Measurements from ENCODE around the gene ACSL5. TPM values are rescaled to one million over a fixed set of nuclear protein-coding genes. Genes with fewer than 3 reads are reported as not detected.
"Not testable (repeated sequence)": the region's sequence is repeated elsewhere in the genome, so short reads cannot be mapped to it uniquely, and the experiment has no call there.

Gene ACSL5
- polyA plus RNA-seq, 1 donor (not counting 4 experiments of a cell fraction or from before 2014, with no cell fraction given), result 0.04 TPM

GRCh38 chr10:112385201-112385600, 11.3 kb downstream of the ACSL5 start:
- Histone ChIP-seq H3K4me1 (ENCODE audit: control insufficient read depth, extremely low read depth, insufficient read depth, low read length) (no peaks in the 10 kb centered on the region), H3K9me1 (ENCODE audit: control insufficient read depth, extremely low read depth, insufficient read depth, low read length) (no peaks in the 10 kb centered on the region), H3K9me3 (ENCODE audit: control insufficient read depth, low read depth, low read length) (no peaks in the 10 kb centered on the region), H3K27ac (ENCODE audit: control insufficient read depth, insufficient read depth, low read length) (no peak overlapping the region), H3K4me2 (ENCODE audit: control insufficient read depth, extremely low read depth, insufficient read depth, low read depth, low read length) (no peak overlapping the region), H3K79me2 (ENCODE audit: control insufficient read depth, insufficient read depth, low read length) (no peaks in the 10 kb centered on the region), H4K20me1 (ENCODE audit: control insufficient read depth, extremely low read depth, insufficient read depth, low read length) (no peaks in the 10 kb centered on the region), H3K36me3 (ENCODE audit: control insufficient read depth in 2 of 2, extremely low read depth in 1 of 2, insufficient read depth in 2 of 2, low read length in 2 of 2) (no peaks in the 10 kb centered on the region), H3K27me3 (ENCODE audit: control insufficient read depth, extremely low read depth, insufficient read depth, low read length) (no peaks in the 10 kb centered on the region), H3K4me3 (ENCODE audit: control insufficient read depth in 2 of 3, extremely low read depth in 1 of 3, insufficient read depth in 2 of 3, low read depth in 1 of 3, low read length in 3 of 3) (no peak overlapping the region), H3K9ac (ENCODE audit: control insufficient read depth, extremely low read depth, insufficient read depth, low read length) (no peak overlapping the region), H2AFZ (ENCODE audit: control insufficient read depth, low read length) (no peak overlapping the region)
- no peak for FAIRE-seq
- dilution Hi-C loops (cut with MboI; ENCODE audit: extremely low pct_ligation_motif_present, low sequenced_read_pairs), result no loop called here
- TF ChIP-seq EZH2 (IDR thresholded peaks at IDR 0.05; ENCODE audit: low read length), result no peak
- no peak for DNase-seq (ENCODE audit: low read depth, low spot score)

GRCh38 chr10:112388056-112388455, 14.1 kb downstream of the ACSL5 start:
- FAIRE-seq; H3K4me2 ChIP-seq (ENCODE audit: control insufficient read depth, extremely low read depth, insufficient read depth, low read depth, low read length); H2AFZ ChIP-seq (ENCODE audit: control insufficient read depth, low read length); H3K9me3 ChIP-seq (ENCODE audit: control insufficient read depth, low read depth, low read length); H3K27me3 ChIP-seq (ENCODE audit: control insufficient read depth, extremely low read depth, insufficient read depth, low read length); H3K79me2 ChIP-seq (ENCODE audit: control insufficient read depth, insufficient read depth, low read length); DNase-seq (ENCODE audit: low read depth, low spot score); H3K4me3 ChIP-seq (ENCODE audit: control insufficient read depth in 2 of 3, extremely low read depth in 1 of 3, insufficient read depth in 2 of 3, low read depth in 1 of 3, low read length in 3 of 3); H4K20me1 ChIP-seq (ENCODE audit: control insufficient read depth, extremely low read depth, insufficient read depth, low read length); H3K27ac ChIP-seq (ENCODE audit: control insufficient read depth, insufficient read depth, low read length); dilution Hi-C loops (cut with MboI; ENCODE audit: extremely low pct_ligation_motif_present, low sequenced_read_pairs); H3K4me1 ChIP-seq (ENCODE audit: control insufficient read depth, extremely low read depth, insufficient read depth, low read length); H3K36me3 ChIP-seq (ENCODE audit: control insufficient read depth in 2 of 2, extremely low read depth in 1 of 2, insufficient read depth in 2 of 2, low read length in 2 of 2); H3K9ac ChIP-seq (ENCODE audit: control insufficient read depth, extremely low read depth, insufficient read depth, low read length); H3K9me1 ChIP-seq (ENCODE audit: control insufficient read depth, extremely low read depth, insufficient read depth, low read length): not testable (repeated sequence)

GRCh38 chr10:112388548-112388947, 14.6 kb downstream of the ACSL5 start:
- TF ChIP-seq EZH2 (IDR thresholded peaks at IDR 0.05; ENCODE audit: low read length) (no peak), CTCF (optimal IDR thresholded peaks at IDR 0.05 in 1 of 3, IDR thresholded peaks at IDR 0.05 in 1 of 3, conservative IDR thresholded peaks at IDR 0.05 in 1 of 3; ENCODE audit: extremely low read depth in 1 of 3, insufficient read depth in 2 of 3, low read length in 3 of 3) (no peak)
- FAIRE-seq (no peak), DNase-seq (ENCODE audit: low read depth, low spot score) (no peak)
- Histone ChIP-seq H3K27ac (ENCODE audit: control insufficient read depth, insufficient read depth, low read length) (no peak overlapping the region), H3K79me2 (ENCODE audit: control insufficient read depth, insufficient read depth, low read length) (no peaks in the 10 kb centered on the region), H3K9ac (ENCODE audit: control insufficient read depth, extremely low read depth, insufficient read depth, low read length) (no peak overlapping the region), H2AFZ (ENCODE audit: control insufficient read depth, low read length) (no peak overlapping the region), H3K9me3 (ENCODE audit: control insufficient read depth, low read depth, low read length) (no peaks in the 10 kb centered on the region), H4K20me1 (ENCODE audit: control insufficient read depth, extremely low read depth, insufficient read depth, low read length) (no peaks in the 10 kb centered on the region), H3K36me3 (ENCODE audit: control insufficient read depth in 2 of 2, extremely low read depth in 1 of 2, insufficient read depth in 2 of 2, low read length in 2 of 2) (no peaks in the 10 kb centered on the region), H3K9me1 (ENCODE audit: control insufficient read depth, extremely low read depth, insufficient read depth, low read length) (no peaks in the 10 kb centered on the region), H3K4me1 (ENCODE audit: control insufficient read depth, extremely low read depth, insufficient read depth, low read length) (no peaks in the 10 kb centered on the region), H3K27me3 (ENCODE audit: control insufficient read depth, extremely low read depth, insufficient read depth, low read length) (no peaks in the 10 kb centered on the region), H3K4me3 (ENCODE audit: control insufficient read depth in 2 of 3, extremely low read depth in 1 of 3, insufficient read depth in 2 of 3, low read depth in 1 of 3, low read length in 3 of 3) (no peak overlapping the region), H3K4me2 (ENCODE audit: control insufficient read depth, extremely low read depth, insufficient read depth, low read depth, low read length) (no peak overlapping the region)
- dilution Hi-C loops (cut with MboI; ENCODE audit: extremely low pct_ligation_motif_present, low sequenced_read_pairs), result no loop called here

All from keratinocyte (primary cell).